ENCODE measurements around the gene FDCSP. TPM values are rescaled to one million over a fixed set of nuclear protein-coding genes. Genes with fewer than 3 reads are reported as not detected.
"Not testable (repeated sequence)": the region's sequence is repeated elsewhere in the genome, so short reads cannot be mapped to it uniquely, and the experiment has no call there.

FDCSP gene
- total RNA-seq, 1 donor from 2014 or later = not detected

- H3K4me3 ChIP-seq = no peak overlapping the region
- intact Hi-C loops (cut with micrococcal nuclease) = no loop called here
- no peak for TF ChIP-seq CTCF (IDR thresholded peaks at IDR 0.05; ENCODE audit: borderline replicate concordance)
- H3K36me3 ChIP-seq = no peaks in the 10 kb centered on the region
- no peaks in the 10 kb centered on the region for H3K4me1 ChIP-seq
- no peaks in the 10 kb centered on the region for H3K27me3 ChIP-seq (ENCODE audit: low read depth)
- H3K27ac ChIP-seq (replicated peaks) = no peak overlapping the region
- DNase-seq = no peak
- H3K9me3 ChIP-seq (replicated peaks) = no peaks in the 10 kb centered on the region
These were observed 14.1 kb downstream of the FDCSP start for GRCh38 chr4:70239884-70240591.

- H3K27ac ChIP-seq (replicated peaks); H3K4me3 ChIP-seq; DNase-seq; H3K9me3 ChIP-seq (replicated peaks); H3K27me3 ChIP-seq (ENCODE audit: low read depth); H3K36me3 ChIP-seq; intact Hi-C loops (cut with micrococcal nuclease); H3K4me1 ChIP-seq: not testable (repeated sequence)
These were observed 16.4 kb downstream of the FDCSP start, which contains the start of gene CSN3 for GRCh38 chr4:70242297-70242696. CSN3 (plus strand) TSS chr4:70242597; CDS start chr4:70244820, 2,223 bp downstream.

GRCh38 chr4:70243091-70243490 lies 17.2 kb downstream of the FDCSP start:
- Histone ChIP-seq H3K4me1 (no peaks in the 10 kb centered on the region), H3K27me3 (ENCODE audit: low read depth) (no peaks in the 10 kb centered on the region), H3K27ac (replicated peaks) (no peak overlapping the region), H3K4me3 (no peak overlapping the region), H3K36me3 (no peaks in the 10 kb centered on the region), H3K9me3 (replicated peaks) (no peaks in the 10 kb centered on the region)
- no peak for DNase-seq
- intact Hi-C loops (cut with micrococcal nuclease) = no loop called here
- no peak for TF ChIP-seq CTCF (IDR thresholded peaks at IDR 0.05; ENCODE audit: borderline replicate concordance)

GRCh38 chr4:70251250-70251944 lies 25.5 kb downstream of the FDCSP start:
- no peak overlapping the region for H3K27ac ChIP-seq (replicated peaks)
- TF ChIP-seq CTCF (IDR thresholded peaks at IDR 0.05; ENCODE audit: borderline replicate concordance) = no peak
- no peak overlapping the region for H3K4me3 ChIP-seq
- intact Hi-C loops (cut with micrococcal nuclease) = no loop called here
- H3K27me3 ChIP-seq (ENCODE audit: low read depth) = no peaks in the 10 kb centered on the region
- H3K36me3 ChIP-seq = no peaks in the 10 kb centered on the region
- DNase-seq = no peak
- H3K4me1 ChIP-seq = no peaks in the 10 kb centered on the region
- no peaks in the 10 kb centered on the region for H3K9me3 ChIP-seq (replicated peaks)

GRCh38 chr4:70251945-70252277 lies 26.0 kb downstream of the FDCSP start:
- no peak overlapping the region for H3K4me3 ChIP-seq
- no peaks in the 10 kb centered on the region for H3K36me3 ChIP-seq
- intact Hi-C loops (cut with micrococcal nuclease) = no loop called here
- no peak overlapping the region for H3K27ac ChIP-seq (replicated peaks)
- no peak for TF ChIP-seq CTCF (IDR thresholded peaks at IDR 0.05; ENCODE audit: borderline replicate concordance)
- H3K4me1 ChIP-seq = no peaks in the 10 kb centered on the region
- H3K9me3 ChIP-seq (replicated peaks) = no peaks in the 10 kb centered on the region
- no peaks in the 10 kb centered on the region for H3K27me3 ChIP-seq (ENCODE audit: low read depth)
- no peak for DNase-seq

- Histone ChIP-seq H3K27ac (replicated peaks) (no peak overlapping the region), H3K9me3 (replicated peaks) (peaks cover 4% of the 10 kb centered on the region), H3K36me3 (no peaks in the 10 kb centered on the region), H3K27me3 (ENCODE audit: low read depth) (no peaks in the 10 kb centered on the region), H3K4me1 (no peaks in the 10 kb centered on the region), H3K4me3 (no peak overlapping the region)
- intact Hi-C loops (cut with micrococcal nuclease) = no loop called here
- no peak for TF ChIP-seq CTCF (IDR thresholded peaks at IDR 0.05; ENCODE audit: borderline replicate concordance)
- no peak for DNase-seq
These were observed 43.8 kb downstream of the FDCSP start for GRCh38 chr4:70269674-70270073.
